Hematopoietic multipotent progenitor cell treated with erythropoietin and hydrocortisone succinate and interleukin-3 and kit ligand, for 17 days (in vitro differentiated cells): ENCODE results near the gene BABAM2.
"Not testable (repeated sequence)": the region's sequence is repeated elsewhere in the genome, so short reads cannot be mapped to it uniquely, and the experiment has no call there.

Experiments
- DNase-seq: peaks from one replicate; pipeline ENCODE4 v3.0.0-alpha.2; 2015; ENCODE audit warnings: low spot score

The BABAM2 gene

GRCh38 chr2:28361991-28362710 is 471.6 kb downstream of the BABAM2 start:
- no peak for DNase-seq

- no peak for DNase-seq
These were observed 472.5 kb downstream of the BABAM2 start for GRCh38 chr2:28362991-28363521.

GRCh38 chr2:28363686-28364280 is 473.3 kb downstream of the BABAM2 start:
- DNase-seq = peak; percentile 66

GRCh38 chr2:28364610-28365009 is 474.1 kb downstream of the BABAM2 start:
- no peak for DNase-seq

- DNase-seq = peak; percentile 10
These were observed 474.6 kb downstream of the BABAM2 start for GRCh38 chr2:28365158-28365557.

- no peak for DNase-seq
These were observed 475.6 kb downstream of the BABAM2 start for GRCh38 chr2:28366149-28366495.

- peak; percentile 76 for DNase-seq
These were observed 476.2 kb downstream of the BABAM2 start for GRCh38 chr2:28366496-28367282.

- DNase-seq = no peak
These were observed 477.3 kb downstream of the BABAM2 start for GRCh38 chr2:28367667-28368356.

GRCh38 chr2:28368357-28368798 is 477.8 kb downstream of the BABAM2 start:
- no peak for DNase-seq

GRCh38 chr2:28369358-28369757 is 478.8 kb downstream of the BABAM2 start:
- no peak for DNase-seq

- DNase-seq = no peak
These were observed 479.8 kb downstream of the BABAM2 start for GRCh38 chr2:28370354-28370753.

GRCh38 chr2:28371728-28372127 is 481.2 kb downstream of the BABAM2 start:
- not testable (repeated sequence) for DNase-seq

- DNase-seq = no peak
These were observed 483.3 kb downstream of the BABAM2 start for GRCh38 chr2:28373854-28374253.

- no peak for DNase-seq
These were observed 483.8 kb downstream of the BABAM2 start for GRCh38 chr2:28374331-28374730.

GRCh38 chr2:28375236-28375635 is 484.7 kb downstream of the BABAM2 start:
- no peak for DNase-seq

- DNase-seq = no peak
These were observed 485.5 kb downstream of the BABAM2 start for GRCh38 chr2:28375742-28376631.

GRCh38 chr2:28377195-28377816 is 486.8 kb downstream of the BABAM2 start:
- DNase-seq = peak; percentile 14

GRCh38 chr2:28377984-28378678 is 487.6 kb downstream of the BABAM2 start:
- DNase-seq = peak; percentile 28

GRCh38 chr2:28378679-28379584 is 488.4 kb downstream of the BABAM2 start:
- no peak for DNase-seq
